ENCODE data around the gene DMXL2.
"Not testable (repeated sequence)": the region's sequence is repeated elsewhere in the genome, so short reads cannot be mapped to it uniquely, and the experiment has no call there.

The DMXL2 gene

DNA sequence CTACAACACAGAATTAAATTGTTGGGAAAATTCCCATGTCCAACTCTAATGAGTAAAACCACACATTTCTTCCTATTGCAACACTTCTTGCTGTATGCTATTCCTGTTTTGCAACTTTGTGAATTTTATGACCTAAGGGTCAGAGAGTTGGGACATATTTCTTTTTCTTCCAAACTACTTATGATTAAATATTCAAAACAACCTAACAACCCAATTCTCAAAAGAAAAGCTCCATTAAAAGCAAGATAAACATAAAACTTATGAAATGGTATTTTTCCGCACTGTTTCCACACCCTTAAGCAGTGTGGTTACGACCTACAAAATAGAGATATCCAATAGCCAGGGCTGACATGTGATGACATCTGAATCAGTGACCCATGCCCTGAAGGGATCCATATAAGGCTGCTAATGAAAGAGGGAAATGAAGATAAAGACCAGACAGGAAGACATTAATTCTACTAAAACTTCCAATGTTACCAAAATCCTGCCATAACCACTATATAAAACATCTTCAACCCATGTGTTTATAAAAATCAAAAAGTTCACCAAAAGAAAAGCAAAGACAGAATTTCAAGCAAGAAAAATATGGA lies 45.6 kb downstream of the DMXL2 start:
- Histone ChIP-seq H3K4me1 (ENCODE audit: insufficient read depth, low read length) (no peaks in the 10 kb centered on the region), H3K9ac (ENCODE audit: low read depth, low read length) (no peak overlapping the region), H3K79me2 (ENCODE audit: insufficient read depth, low read length) (no peaks in the 10 kb centered on the region), H4K20me1 (ENCODE audit: insufficient read depth, low read length) (0 out of 2 replicates have a peak, but pooled peaks cover 3% of the 10 kb centered on the region), H2AFZ (ENCODE audit: low read depth, low read length) (no peak overlapping the region), H3K27ac (ENCODE audit: low read length) (no peak overlapping the region), H3K4me2 (ENCODE audit: insufficient read depth, low read length) (no peak overlapping the region), H3K9me3 (ENCODE audit: insufficient read depth, low read length, severe bottlenecking) (no peaks in the 10 kb centered on the region), H3K36me3 (ENCODE audit: insufficient read depth, low read length) (no peaks in the 10 kb centered on the region), H3K4me3 (ENCODE audit: low read depth in 1 of 2, low read length in 2 of 2) (no peak overlapping the region), H3K27me3 (ENCODE audit: insufficient read depth, low read length, poor library complexity) (no peaks in the 10 kb centered on the region)
- TF ChIP-seq, protein P1, sequence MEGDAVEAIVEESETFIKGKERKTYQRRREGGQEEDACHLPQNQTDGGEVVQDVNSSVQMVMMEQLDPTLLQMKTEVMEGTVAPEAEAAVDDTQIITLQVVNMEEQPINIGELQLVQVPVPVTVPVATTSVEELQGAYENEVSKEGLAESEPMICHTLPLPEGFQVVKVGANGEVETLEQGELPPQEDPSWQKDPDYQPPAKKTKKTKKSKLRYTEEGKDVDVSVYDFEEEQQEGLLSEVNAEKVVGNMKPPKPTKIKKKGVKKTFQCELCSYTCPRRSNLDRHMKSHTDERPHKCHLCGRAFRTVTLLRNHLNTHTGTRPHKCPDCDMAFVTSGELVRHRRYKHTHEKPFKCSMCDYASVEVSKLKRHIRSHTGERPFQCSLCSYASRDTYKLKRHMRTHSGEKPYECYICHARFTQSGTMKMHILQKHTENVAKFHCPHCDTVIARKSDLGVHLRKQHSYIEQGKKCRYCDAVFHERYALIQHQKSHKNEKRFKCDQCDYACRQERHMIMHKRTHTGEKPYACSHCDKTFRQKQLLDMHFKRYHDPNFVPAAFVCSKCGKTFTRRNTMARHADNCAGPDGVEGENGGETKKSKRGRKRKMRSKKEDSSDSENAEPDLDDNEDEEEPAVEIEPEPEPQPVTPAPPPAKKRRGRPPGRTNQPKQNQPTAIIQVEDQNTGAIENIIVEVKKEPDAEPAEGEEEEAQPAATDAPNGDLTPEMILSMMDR (IDR thresholded peaks at IDR 0.05; ENCODE audit: borderline replicate concordance, extremely low read depth, low read length, poor library complexity, severe bottlenecking), result no peak
- TF ChIP-seq EZH2 (IDR thresholded peaks at IDR 0.05; ENCODE audit: borderline replicate concordance, low read depth, low read length, severe bottlenecking), result no peak
- DNase-seq, result no peak
- ATAC-seq (ENCODE audit: insufficient read depth, low read depth), result no peak

DNA sequence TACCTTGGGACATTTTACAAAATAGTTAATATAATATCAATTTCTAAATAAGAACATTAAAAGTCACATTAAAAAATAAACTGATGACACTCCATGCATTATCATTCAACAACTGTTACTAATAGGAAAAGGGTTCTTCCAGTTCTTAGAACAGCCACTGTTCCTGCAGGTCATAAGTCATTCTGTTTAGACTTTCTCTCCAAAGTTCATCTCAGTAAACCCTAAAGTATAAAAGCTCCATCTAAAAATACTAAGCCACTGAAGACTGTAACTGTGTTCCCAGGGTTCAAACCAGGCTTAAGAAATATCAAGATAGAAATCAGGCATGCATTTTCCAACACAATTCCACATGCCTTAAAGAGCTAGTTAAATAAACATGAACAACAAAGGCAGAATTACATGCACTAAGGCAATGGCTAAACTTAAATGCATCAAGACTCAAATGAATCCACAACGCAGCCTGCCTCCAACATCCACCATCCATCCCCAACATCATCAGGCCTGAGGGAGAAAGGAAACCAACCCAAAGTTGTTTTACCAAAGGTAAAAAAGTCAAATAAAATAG lies 46.2 kb downstream of the DMXL2 start:
- Histone ChIP-seq H3K9me3 (ENCODE audit: insufficient read depth, low read length, severe bottlenecking) (no peaks in the 10 kb centered on the region), H3K4me2 (ENCODE audit: insufficient read depth, low read length) (no peak overlapping the region), H3K4me3 (ENCODE audit: low read depth in 1 of 2, low read length in 2 of 2) (no peak overlapping the region), H3K4me1 (ENCODE audit: insufficient read depth, low read length) (no peaks in the 10 kb centered on the region), H3K27me3 (ENCODE audit: insufficient read depth, low read length, poor library complexity) (no peaks in the 10 kb centered on the region), H4K20me1 (ENCODE audit: insufficient read depth, low read length) (0 out of 2 replicates have a peak, but pooled peaks cover 3% of the 10 kb centered on the region), H3K79me2 (ENCODE audit: insufficient read depth, low read length) (no peaks in the 10 kb centered on the region), H3K27ac (ENCODE audit: low read length) (no peak overlapping the region), H3K9ac (ENCODE audit: low read depth, low read length) (no peak overlapping the region), H3K36me3 (ENCODE audit: insufficient read depth, low read length) (no peaks in the 10 kb centered on the region), H2AFZ (ENCODE audit: low read depth, low read length) (no peak overlapping the region)
- ATAC-seq (ENCODE audit: insufficient read depth, low read depth) (no peak), DNase-seq (no peak)
- TF ChIP-seq, protein P1 (IDR thresholded peaks at IDR 0.05; ENCODE audit: borderline replicate concordance, extremely low read depth, low read length, poor library complexity, severe bottlenecking), result no peak
- no peak for TF ChIP-seq EZH2 (IDR thresholded peaks at IDR 0.05; ENCODE audit: borderline replicate concordance, low read depth, low read length, severe bottlenecking)

DNA sequence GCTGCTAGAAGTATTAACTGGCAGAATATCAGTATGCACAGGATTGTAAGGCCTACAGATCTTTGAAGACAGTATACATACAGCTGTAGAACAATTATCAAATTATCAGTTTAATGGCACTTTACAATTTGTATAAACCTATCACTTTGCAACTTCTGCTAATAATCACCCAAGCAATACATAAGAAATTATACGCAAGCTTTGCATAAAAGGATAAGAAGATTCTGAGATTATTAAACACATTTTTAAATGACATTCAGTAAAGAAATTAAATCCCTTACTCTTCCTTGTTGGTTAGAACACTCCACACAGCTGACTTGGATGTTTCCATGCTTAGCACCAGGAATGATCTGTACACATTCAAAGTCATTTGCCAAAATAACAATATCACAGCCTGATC lies 46.8 kb downstream of the DMXL2 start:
- Histone ChIP-seq H3K4me3 (ENCODE audit: low read depth in 1 of 2, low read length in 2 of 2) (no peak overlapping the region), H3K4me1 (ENCODE audit: insufficient read depth, low read length) (no peaks in the 10 kb centered on the region), H3K4me2 (ENCODE audit: insufficient read depth, low read length) (no peak overlapping the region), H3K79me2 (ENCODE audit: insufficient read depth, low read length) (no peaks in the 10 kb centered on the region), H3K36me3 (ENCODE audit: insufficient read depth, low read length) (no peaks in the 10 kb centered on the region), H3K27me3 (ENCODE audit: insufficient read depth, low read length, poor library complexity) (no peaks in the 10 kb centered on the region), H4K20me1 (ENCODE audit: insufficient read depth, low read length) (no peaks in the 10 kb centered on the region), H3K9me3 (ENCODE audit: insufficient read depth, low read length, severe bottlenecking) (no peaks in the 10 kb centered on the region), H3K27ac (ENCODE audit: low read length) (no peak overlapping the region), H3K9ac (ENCODE audit: low read depth, low read length) (no peak overlapping the region), H2AFZ (ENCODE audit: low read depth, low read length) (no peak overlapping the region)
- ATAC-seq (ENCODE audit: insufficient read depth, low read depth), result no peak
- no peak for TF ChIP-seq EZH2 (IDR thresholded peaks at IDR 0.05; ENCODE audit: borderline replicate concordance, low read depth, low read length, severe bottlenecking)
- TF ChIP-seq, protein P1 (IDR thresholded peaks at IDR 0.05; ENCODE audit: borderline replicate concordance, extremely low read depth, low read length, poor library complexity, severe bottlenecking), result no peak
- no peak for DNase-seq

DNA sequence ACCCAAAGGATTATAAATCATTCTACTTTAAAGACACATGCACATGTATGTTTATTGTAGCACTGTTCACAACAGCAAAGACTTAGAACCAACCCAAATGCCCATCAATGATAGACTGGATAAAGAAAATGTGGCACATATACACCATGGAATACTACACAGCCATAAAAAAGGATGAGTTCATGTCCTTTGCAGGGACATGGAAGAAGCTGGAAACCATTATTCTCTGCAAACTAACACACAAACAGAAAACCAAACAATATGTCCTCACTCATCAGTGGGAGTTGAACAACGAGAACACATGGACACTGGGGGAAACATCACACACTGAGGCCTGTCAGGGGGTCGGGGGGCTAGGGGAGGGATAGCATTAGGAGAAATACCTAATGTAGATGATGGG lies 49.2 kb downstream of the DMXL2 start:
- not testable (repeated sequence) for H3K36me3 ChIP-seq (ENCODE audit: insufficient read depth, low read length); H3K79me2 ChIP-seq (ENCODE audit: insufficient read depth, low read length); H3K4me1 ChIP-seq (ENCODE audit: insufficient read depth, low read length); H4K20me1 ChIP-seq (ENCODE audit: insufficient read depth, low read length); DNase-seq; H3K4me2 ChIP-seq (ENCODE audit: insufficient read depth, low read length); H2AFZ ChIP-seq (ENCODE audit: low read depth, low read length); H3K4me3 ChIP-seq (ENCODE audit: low read depth in 1 of 2, low read length in 2 of 2); H3K9ac ChIP-seq (ENCODE audit: low read depth, low read length); H3K27me3 ChIP-seq (ENCODE audit: insufficient read depth, low read length, poor library complexity); H3K27ac ChIP-seq (ENCODE audit: low read length); ATAC-seq (ENCODE audit: insufficient read depth, low read depth); H3K9me3 ChIP-seq (ENCODE audit: insufficient read depth, low read length, severe bottlenecking)

DNA sequence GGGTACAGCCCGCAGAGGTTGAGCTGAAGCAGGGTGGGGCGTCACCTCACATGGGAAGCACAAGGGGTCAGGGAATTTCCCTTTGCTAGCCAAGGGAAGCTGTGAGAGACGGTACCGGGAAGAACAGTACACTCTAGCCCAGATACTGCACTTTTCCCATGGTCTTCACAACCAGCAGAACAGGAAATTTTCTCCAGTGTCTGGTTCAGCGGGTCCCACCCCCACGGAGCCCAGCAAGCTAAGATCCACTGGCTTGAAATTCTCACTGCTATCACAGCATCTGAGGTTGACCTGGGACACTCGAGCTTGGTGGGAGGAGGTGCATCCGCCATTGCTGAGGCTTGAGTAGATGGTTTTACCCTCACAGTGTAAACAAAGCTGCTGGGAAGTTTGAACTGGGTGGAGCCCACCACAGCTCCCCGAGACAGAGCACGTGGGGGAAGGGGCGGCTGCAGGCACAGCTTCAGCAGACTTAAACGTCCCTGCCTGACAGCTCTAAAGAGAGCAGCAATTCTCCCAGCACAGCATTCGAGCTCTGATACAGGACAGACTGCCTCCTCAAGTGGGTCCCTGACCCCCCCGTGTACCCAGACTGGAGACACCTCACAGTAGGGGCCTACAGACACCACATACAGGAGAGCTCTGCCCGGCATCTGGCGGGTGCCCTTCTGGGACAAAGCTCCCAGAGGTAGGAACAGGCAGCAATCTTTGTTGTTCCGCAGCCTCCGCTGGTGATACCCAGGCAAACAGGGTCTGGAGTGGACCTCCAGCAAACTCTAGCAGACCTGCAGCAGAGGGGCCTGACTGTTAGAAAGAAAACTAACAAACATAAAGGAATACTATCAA lies 53.4 kb downstream of the DMXL2 start:
- H4K20me1 ChIP-seq (ENCODE audit: insufficient read depth, low read length); H3K4me2 ChIP-seq (ENCODE audit: insufficient read depth, low read length); H3K27me3 ChIP-seq (ENCODE audit: insufficient read depth, low read length, poor library complexity); H3K27ac ChIP-seq (ENCODE audit: low read length); ATAC-seq (ENCODE audit: insufficient read depth, low read depth); H3K9me3 ChIP-seq (ENCODE audit: insufficient read depth, low read length, severe bottlenecking); H2AFZ ChIP-seq (ENCODE audit: low read depth, low read length); H3K4me1 ChIP-seq (ENCODE audit: insufficient read depth, low read length); DNase-seq; H3K36me3 ChIP-seq (ENCODE audit: insufficient read depth, low read length); H3K4me3 ChIP-seq (ENCODE audit: low read depth in 1 of 2, low read length in 2 of 2); H3K79me2 ChIP-seq (ENCODE audit: insufficient read depth, low read length); H3K9ac ChIP-seq (ENCODE audit: low read depth, low read length): not testable (repeated sequence)

All from DND-41 (cell line).